GM12878 (cell line): ENCODE data around the gene INPP5D. TPM values are rescaled to one million over a fixed set of nuclear protein-coding genes. Genes with fewer than 3 reads are reported as not detected.

Experiments used
- ATAC-seq: fragments of 200-7000 bp; cut with Tn5 transposase; 3 replicates; pipeline ENCODE4 v1.9.1; 2020; ENCODE audit warnings: mild to moderate bottlenecking, moderate library complexity
- BruUV-seq: library from RNA; stranded (reverse); fragments of 400-500 nt; replicated peaks from 2 replicates; lab custom pipeline; 2021; lab: Mats Ljungman, UMichigan
- CTCF ChIA-PET: fragments of 300-600 bp; sonication (Branson Sonifier 250); formaldehyde crosslinking; extraction: SDS; loops from one replicate; lab custom pipeline; 2021; ENCODE audit warnings: inconsistent platforms; lab: Yijun Ruan, JAX
- POLR2A ChIA-PET: fragments of 350-600 bp; formaldehyde crosslinking; extraction: SDS; loops from one replicate; lab custom pipeline; 2021; ENCODE audit warnings: inconsistent platforms; lab: Charles Lee
- RAD21 ChIA-PET: fragments of 300-600 bp; sonication (Branson Sonifier 250); formaldehyde crosslinking; loops from one replicate; lab custom pipeline; 2023; ENCODE audit warnings: antibody characterized with exemption; ENCODE audit not compliant: unreplicated experiment; lab: Charles Lee
- SMC1A ChIA-PET: fragments of 300-600 bp; sonication (Branson Sonifier 250); formaldehyde crosslinking; loops from one replicate; lab custom pipeline; 2023; ENCODE audit not compliant: unreplicated experiment, uncharacterized antibody; lab: Charles Lee
- DNase-seq: peaks from one replicate; pipeline ENCODE4 v3.0.0-alpha.2; 2011; ENCODE audit warnings: low read depth, low spot score
- FAIRE-seq: peaks from 3 replicates; lab custom pipeline; 2011; peaks lifted over from hg19 to GRCh38; lab: Jason Lieb, UNC
- H2AFZ ChIP-seq: 2 replicates; pipeline ENCODE4 v1.6.0; 2011; ENCODE audit warnings: low read depth, low read length, control low read depth; ENCODE audit not compliant: control insufficient read depth
- H3K27ac ChIP-seq: 2 replicates; pipeline ENCODE4 v1.5.1; 2011; ENCODE audit warnings: control low read depth; ENCODE audit not compliant: control insufficient read depth, insufficient read depth
- H3K27me3 ChIP-seq, 2 experiments: replicated peaks in 1 of 2; 2 replicates each; pipeline versions ENCODE4 v1.6.0 to v1.6.1; 2011; ENCODE audit warnings: low read length in 1 of 2; ENCODE audit not compliant: control insufficient read depth in 2 of 2, insufficient read depth in 2 of 2
- H3K36me3 ChIP-seq, 2 experiments: 2 replicates each; pipeline ENCODE4 v1.5.1; 2011; ENCODE audit warnings: low read length in 1 of 2; ENCODE audit not compliant: control insufficient read depth in 2 of 2, insufficient read depth in 2 of 2
- H3K4me1 ChIP-seq: 2 replicates; pipeline ENCODE4 v1.6.1; 2011; ENCODE audit warnings: mild to moderate bottlenecking, low read length, moderate library complexity, mixed read lengths; ENCODE audit not compliant: control insufficient read depth, insufficient read depth
- H3K4me2 ChIP-seq: 2 replicates; pipeline ENCODE4 v1.6.0; 2011; ENCODE audit warnings: control low read depth; ENCODE audit not compliant: control insufficient read depth, insufficient read depth
- H3K4me3 ChIP-seq: fragments of 200-600 bp; sonication (generic); 2 replicates; pipeline ENCODE4 v1.5.1; 2016
- H3K79me2 ChIP-seq: 2 replicates; pipeline ENCODE4 v1.6.0; 2011; ENCODE audit warnings: low read length; ENCODE audit not compliant: control insufficient read depth, insufficient read depth
- H3K9ac ChIP-seq: 2 replicates; pipeline ENCODE4 v1.8.0; 2011; ENCODE audit warnings: low read length, control low read depth, mixed read lengths; ENCODE audit not compliant: control insufficient read depth, insufficient read depth
- H3K9me3 ChIP-seq: replicated peaks from 3 replicates; pipeline ENCODE4 v1.5.1; 2011; ENCODE audit warnings: mild to moderate bottlenecking, low read length; ENCODE audit not compliant: control insufficient read depth, insufficient read depth
- H4K20me1 ChIP-seq: 2 replicates; pipeline ENCODE4 v1.6.0; 2011; ENCODE audit not compliant: control insufficient read depth, insufficient read depth
- CBFB ChIP-seq: IDR thresholded peaks from 2 replicates; pipeline ENCODE4 v1.6.1; 2016; ENCODE audit warnings: antibody characterized with exemption, low read depth
- GATAD2B ChIP-seq: fragments of 450-650 bp; conservative IDR thresholded peaks from 2 replicates; pipeline ENCODE4 v1.6.1; 2017; ENCODE audit warnings: low read depth, mild to moderate bottlenecking, moderate library complexity
- IKZF1 ChIP-seq: fragments of 450-650 bp; conservative IDR thresholded peaks from 2 replicates; pipeline ENCODE4 v1.6.1; 2017; ENCODE audit warnings: antibody characterized with exemption, mild to moderate bottlenecking
- IKZF2 ChIP-seq, 2 experiments: fragments of 450-650 bp; IDR thresholded peaks; 2 replicates each; pipeline ENCODE4 v1.6.1; 2017; ENCODE audit warnings: mild to moderate bottlenecking in 2 of 2, moderate library complexity in 2 of 2
- KLF5 ChIP-seq: fragments of 450-650 bp; IDR thresholded peaks from 2 replicates; pipeline ENCODE4 v1.6.1; 2014; ENCODE audit warnings: mild to moderate bottlenecking; ENCODE audit not compliant: partially characterized antibody
- MEF2B ChIP-seq: fragments of 450-650 bp; IDR thresholded peaks from 2 replicates; pipeline ENCODE4 v1.6.1; 2018; ENCODE audit warnings: mild to moderate bottlenecking, moderate library complexity; ENCODE audit not compliant: partially characterized antibody, poor library complexity, severe bottlenecking
- MXI1 ChIP-seq: fragments of 150-350 bp; IDR thresholded peaks from 2 replicates; pipeline ENCODE4 v1.6.1; 2011; ENCODE audit warnings: low read depth, mild to moderate bottlenecking, inconsistent platforms, low read length, improper control_type of control experiment
- PAX8 ChIP-seq: fragments of 450-650 bp; IDR thresholded peaks from 2 replicates; pipeline ENCODE4 v1.6.1; 2017; ENCODE audit warnings: mild to moderate bottlenecking, moderate library complexity
- TAF1 ChIP-seq: IDR thresholded peaks from 2 replicates; pipeline ENCODE4 v1.6.1; 2011; ENCODE audit warnings: mild to moderate bottlenecking, low read depth, low read length, borderline replicate concordance
- TARDBP ChIP-seq: IDR thresholded peaks from 2 replicates; pipeline ENCODE4 v1.6.1; 2016; ENCODE audit warnings: borderline replicate concordance
- YBX1 ChIP-seq: fragments of 450-650 bp; IDR thresholded peaks from 2 replicates; pipeline ENCODE4 v1.6.1; 2016; ENCODE audit warnings: antibody characterized with exemption
- WGBS: methylation state at CpG from one replicate; pipeline ENCODE4 v1.1.6; 2016; ENCODE audit warnings: low lambda C conversion rate; ENCODE audit not compliant: insufficient replicate concordance, insufficient coverage; ENCODE audit errors: missing lambda C conversion rate; 5-methylcytosine and 5-hydroxymethylcytosine counted together
- in situ Hi-C: fragments of 300-500 bp; cut with MboI; formaldehyde crosslinking; loops from 9 replicates; pipeline ENCODE4 v1.14.3; 2018; ENCODE audit warnings: mixed read lengths
- intact Hi-C: fragments of 100-400 bp; cut with micrococcal nuclease; formaldehyde crosslinking; loops from one replicate; pipeline ENCODE4 v1.14.2; 2022; ENCODE audit not compliant: unreplicated experiment
- polyA plus RNA-seq, 11 experiments: library from polyadenylated mRNA; depleted of rRNA in 4 of 11; unstranded in 6 of 11; stranded (reverse) in 5 of 11; fragments of >200 nt; fragmentation: Nextera tagmentation in 4 of 11; fragmentation: Illumina TruSeq in 1 of 11; extraction: Ambion mirVana in 4 of 11; extraction: Trizol in 1 of 11; gene quantifications; 1 replicate in 1 of 11; 2 replicates in 10 of 11; pipeline versions ENCODE4 v1.2.1 to v1.2.3, GENCODE V29; 2011 to 2016; ENCODE audit warnings: inconsistent platforms in 2 of 11, missing spikeins in 2 of 11, low read depth in 1 of 11
- total RNA-seq, 4 experiments: library from RNA; depleted of rRNA in 3 of 4; stranded (reverse); fragments of >200 nt in 3 of 4; fragmentation: Illumina TruSeq in 1 of 4; extraction: Trizol in 1 of 4; gene quantifications; 2 replicates each; pipeline versions ENCODE4 v1.2.1 to v1.2.3, GENCODE V29; 2013 to 2021
- TF ChIP-seq, protein P1 (sequence below): IDR thresholded peaks from 2 replicates; pipeline ENCODE4 v1.6.1; 2012; ENCODE audit warnings: low read depth, low read length, improper control_type of control experiment
- TF ChIP-seq, protein P2 (sequence below): fragments of 450-650 bp; IDR thresholded peaks from 2 replicates; pipeline ENCODE4 v1.6.1; 2017; ENCODE audit warnings: mild to moderate bottlenecking, moderate library complexity
- TF ChIP-seq, protein P3 (sequence below): fragments of 450-650 bp; IDR thresholded peaks from 2 replicates; pipeline ENCODE4 v1.6.1; 2017; ENCODE audit warnings: antibody characterized with exemption, mild to moderate bottlenecking, moderate library complexity
- TF ChIP-seq, protein P4 (sequence below): IDR thresholded peaks from 2 replicates; pipeline ENCODE4 v1.6.1; 2012; ENCODE audit warnings: low read depth, low read length, improper control_type of control experiment

The INPP5D gene
- total and polyA plus RNA-seq, 10 of the 15 experiments (the other 5 are each of a cell fraction or from before 2014, with no cell fraction given), result 11.8 to 139 (median 88.8) TPM

DNA sequence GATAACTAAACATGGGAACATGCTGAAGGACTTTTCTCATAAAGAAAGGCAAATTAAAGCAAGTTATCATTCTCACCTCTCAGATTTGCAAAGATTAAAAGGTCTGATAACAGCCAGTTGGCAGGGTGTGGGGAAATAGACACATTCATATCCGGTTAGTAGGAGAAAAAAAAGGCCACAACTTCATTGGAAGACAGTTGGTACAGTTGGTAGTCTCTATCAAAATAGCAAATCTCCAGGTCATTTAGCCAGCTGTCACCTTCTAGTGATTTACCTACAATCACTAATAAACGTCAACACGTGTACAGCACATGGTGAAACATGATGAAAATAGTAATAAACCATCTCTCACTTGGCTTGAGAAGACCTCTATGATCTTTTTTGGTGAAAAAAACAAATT is 16.6 kb downstream of the INPP5D start (continued):
- TF ChIP-seq TAF1, result no peak
- peak; percentile 17 for TF ChIP-seq MEF2B
- TF ChIP-seq, protein P1, sequence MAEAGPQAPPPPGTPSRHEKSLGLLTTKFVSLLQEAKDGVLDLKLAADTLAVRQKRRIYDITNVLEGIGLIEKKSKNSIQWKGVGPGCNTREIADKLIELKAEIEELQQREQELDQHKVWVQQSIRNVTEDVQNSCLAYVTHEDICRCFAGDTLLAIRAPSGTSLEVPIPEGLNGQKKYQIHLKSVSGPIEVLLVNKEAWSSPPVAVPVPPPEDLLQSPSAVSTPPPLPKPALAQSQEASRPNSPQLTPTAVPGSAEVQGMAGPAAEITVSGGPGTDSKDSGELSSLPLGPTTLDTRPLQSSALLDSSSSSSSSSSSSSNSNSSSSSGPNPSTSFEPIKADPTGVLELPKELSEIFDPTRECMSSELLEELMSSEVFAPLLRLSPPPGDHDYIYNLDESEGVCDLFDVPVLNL, result no peak
- TF ChIP-seq, protein P2, sequence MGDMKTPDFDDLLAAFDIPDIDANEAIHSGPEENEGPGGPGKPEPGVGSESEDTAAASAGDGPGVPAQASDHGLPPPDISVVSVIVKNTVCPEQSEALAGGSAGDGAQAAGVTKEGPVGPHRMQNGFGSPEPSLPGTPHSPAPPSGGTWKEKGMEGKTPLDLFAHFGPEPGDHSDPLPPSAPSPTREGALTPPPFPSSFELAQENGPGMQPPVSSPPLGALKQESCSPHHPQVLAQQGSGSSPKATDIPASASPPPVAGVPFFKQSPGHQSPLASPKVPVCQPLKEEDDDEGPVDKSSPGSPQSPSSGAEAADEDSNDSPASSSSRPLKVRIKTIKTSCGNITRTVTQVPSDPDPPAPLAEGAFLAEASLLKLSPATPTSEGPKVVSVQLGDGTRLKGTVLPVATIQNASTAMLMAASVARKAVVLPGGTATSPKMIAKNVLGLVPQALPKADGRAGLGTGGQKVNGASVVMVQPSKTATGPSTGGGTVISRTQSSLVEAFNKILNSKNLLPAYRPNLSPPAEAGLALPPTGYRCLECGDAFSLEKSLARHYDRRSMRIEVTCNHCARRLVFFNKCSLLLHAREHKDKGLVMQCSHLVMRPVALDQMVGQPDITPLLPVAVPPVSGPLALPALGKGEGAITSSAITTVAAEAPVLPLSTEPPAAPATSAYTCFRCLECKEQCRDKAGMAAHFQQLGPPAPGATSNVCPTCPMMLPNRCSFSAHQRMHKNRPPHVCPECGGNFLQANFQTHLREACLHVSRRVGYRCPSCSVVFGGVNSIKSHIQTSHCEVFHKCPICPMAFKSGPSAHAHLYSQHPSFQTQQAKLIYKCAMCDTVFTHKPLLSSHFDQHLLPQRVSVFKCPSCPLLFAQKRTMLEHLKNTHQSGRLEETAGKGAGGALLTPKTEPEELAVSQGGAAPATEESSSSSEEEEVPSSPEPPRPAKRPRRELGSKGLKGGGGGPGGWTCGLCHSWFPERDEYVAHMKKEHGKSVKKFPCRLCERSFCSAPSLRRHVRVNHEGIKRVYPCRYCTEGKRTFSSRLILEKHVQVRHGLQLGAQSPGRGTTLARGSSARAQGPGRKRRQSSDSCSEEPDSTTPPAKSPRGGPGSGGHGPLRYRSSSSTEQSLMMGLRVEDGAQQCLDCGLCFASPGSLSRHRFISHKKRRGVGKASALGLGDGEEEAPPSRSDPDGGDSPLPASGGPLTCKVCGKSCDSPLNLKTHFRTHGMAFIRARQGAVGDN, result peak; percentile 75
- TF ChIP-seq, all 136 proteins: peak for 4

DNA sequence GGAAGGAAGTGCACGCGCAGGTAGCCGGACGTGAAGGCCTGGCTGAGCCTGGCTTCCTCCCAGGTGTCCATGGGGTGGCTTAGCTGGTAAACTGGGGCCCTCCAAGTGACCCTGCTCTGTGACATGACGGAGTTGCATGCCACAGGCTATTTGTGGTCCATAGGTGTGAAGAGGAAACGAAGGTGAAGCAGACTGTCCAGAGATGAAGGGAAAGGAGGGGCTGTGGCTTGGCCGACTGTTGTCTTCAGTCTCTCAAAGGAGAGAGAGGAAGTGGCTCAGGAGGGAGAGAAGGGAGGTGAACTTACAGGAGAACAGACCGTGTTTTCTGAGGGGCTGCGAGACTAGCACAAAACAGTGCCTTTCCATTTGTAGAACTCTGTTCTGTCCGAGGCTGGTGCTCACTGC is 19.3 kb downstream of the INPP5D start:
- Histone ChIP-seq H2AFZ (no peak overlapping the region), H3K4me3 (no peak overlapping the region), H3K9ac (peak overlapping the region; percentile 90), H3K27me3 (no peaks in the 10 kb centered on the region), H3K4me1 (peaks cover 90% of the 10 kb centered on the region), H3K9me3 (no peaks in the 10 kb centered on the region), H3K4me2 (peak overlapping the region; percentile 95), H3K27ac (peak overlapping the region; percentile 100), H3K79me2 (peaks cover 77% of the 10 kb centered on the region), H3K36me3 (peaks cover 15 to 22% of the 10 kb centered on the region in 2 experiments), H4K20me1 (no peaks in the 10 kb centered on the region)
- 0% methylated on average over 10 of the region's 10 CpGs for WGBS
- no TSS peak for BruUV-seq
- intact Hi-C loops, result no loop called here
- ChIA-PET SMC1A (interaction anchor here (0.8 to 17.9 kb wide), 4 partner anchors 7 to 25 kb away, joined by 4 to 351 read pairs (median 186); partner anchors contain the start of gene INPP5D), CTCF (interaction anchor here (2.1 to 4.2 kb wide), 2 partner anchors 19 to 20 kb away, joined by 10 to 46 read pairs; partner anchors contain the start of gene INPP5D), POLR2A (interaction anchor here (2.7 to 11.9 kb wide), 4 partner anchors 9 to 29 kb away, joined by 23 to 271 read pairs (median 42); partner anchors contain the start of gene INPP5D), RAD21 (interaction anchor here (1.0 to 15.1 kb wide), 7 partner anchors 12 to 171 kb away, joined by 3 to 361 read pairs (median 4); partner anchors contain the start of gene INPP5D)
- DNase-seq, result peak; percentile 90
- FAIRE-seq, result peak; percentile 78
- in situ Hi-C loops, result no loop called here
- ATAC-seq, result peak; percentile 31
- TF ChIP-seq TARDBP, result 0 out of 2 replicates have a peak, but pooled peaks have one; percentile 14
- TF ChIP-seq, protein P3, sequence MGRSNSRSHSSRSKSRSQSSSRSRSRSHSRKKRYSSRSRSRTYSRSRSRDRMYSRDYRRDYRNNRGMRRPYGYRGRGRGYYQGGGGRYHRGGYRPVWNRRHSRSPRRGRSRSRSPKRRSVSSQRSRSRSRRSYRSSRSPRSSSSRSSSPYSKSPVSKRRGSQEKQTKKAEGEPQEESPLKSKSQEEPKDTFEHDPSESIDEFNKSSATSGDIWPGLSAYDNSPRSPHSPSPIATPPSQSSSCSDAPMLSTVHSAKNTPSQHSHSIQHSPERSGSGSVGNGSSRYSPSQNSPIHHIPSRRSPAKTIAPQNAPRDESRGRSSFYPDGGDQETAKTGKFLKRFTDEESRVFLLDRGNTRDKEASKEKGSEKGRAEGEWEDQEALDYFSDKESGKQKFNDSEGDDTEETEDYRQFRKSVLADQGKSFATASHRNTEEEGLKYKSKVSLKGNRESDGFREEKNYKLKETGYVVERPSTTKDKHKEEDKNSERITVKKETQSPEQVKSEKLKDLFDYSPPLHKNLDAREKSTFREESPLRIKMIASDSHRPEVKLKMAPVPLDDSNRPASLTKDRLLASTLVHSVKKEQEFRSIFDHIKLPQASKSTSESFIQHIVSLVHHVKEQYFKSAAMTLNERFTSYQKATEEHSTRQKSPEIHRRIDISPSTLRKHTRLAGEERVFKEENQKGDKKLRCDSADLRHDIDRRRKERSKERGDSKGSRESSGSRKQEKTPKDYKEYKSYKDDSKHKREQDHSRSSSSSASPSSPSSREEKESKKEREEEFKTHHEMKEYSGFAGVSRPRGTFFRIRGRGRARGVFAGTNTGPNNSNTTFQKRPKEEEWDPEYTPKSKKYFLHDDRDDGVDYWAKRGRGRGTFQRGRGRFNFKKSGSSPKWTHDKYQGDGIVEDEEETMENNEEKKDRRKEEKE, result no peak
- TF ChIP-seq, protein P4, sequence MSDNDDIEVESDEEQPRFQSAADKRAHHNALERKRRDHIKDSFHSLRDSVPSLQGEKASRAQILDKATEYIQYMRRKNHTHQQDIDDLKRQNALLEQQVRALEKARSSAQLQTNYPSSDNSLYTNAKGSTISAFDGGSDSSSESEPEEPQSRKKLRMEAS, result peak; percentile 86
- TF ChIP-seq IKZF2 (IDR thresholded peaks at IDR 0.05), result peak; percentile 96 to 97; a peak in 3 of 4 replicates
- TF ChIP-seq MXI1, result peak; percentile 86
- no peak for TF ChIP-seq PAX8
- TF ChIP-seq GATAD2B, result peak; percentile 82
- TF ChIP-seq YBX1, result no peak
- peak; percentile 98 for TF ChIP-seq IKZF1
- peak; percentile 76; the same call in 1 of the 2 replicates for TF ChIP-seq CBFB
- peak; percentile 83 for TF ChIP-seq KLF5
